Heart left ventricle (tissue), 16 donors: ENCODE results near the gene ZDHHC14. TPM values are rescaled to one million over a fixed set of nuclear protein-coding genes. Genes with fewer than 3 reads are reported as not detected.

ENCODE experiments used
- ATAC-seq, 4 donors: fragments of 200-7000 bp; cut with Tn5 transposase; one replicate each; pipeline ENCODE4 v1.9.1; 2020 to 2022; ENCODE audit warnings: moderate library complexity in 4 of 4, mild to moderate bottlenecking in 3 of 4, moderate number of reproducible peaks in 1 of 4
- DNase-seq, 5 donors: peaks; one replicate each; pipeline ENCODE4 v3.0.0-alpha.2; 2020
- H3K27ac ChIP-seq, 12 donors: fragments of 200-600 bp; sonication (generic) in 4 of 12; one replicate each; pipeline versions ENCODE4 v1.5.0 to v1.8.0; 2016 to 2022; ENCODE audit warnings: mild to moderate bottlenecking in 2 of 12
- H3K27me3 ChIP-seq, 9 donors: fragments of 200-600 bp; sonication (generic) in 2 of 9; one replicate each; pipeline versions ENCODE4 v1.5.1 to v1.8.0; 2016 to 2022; ENCODE audit warnings: mild to moderate bottlenecking in 3 of 9
- H3K36me3 ChIP-seq, 9 donors: fragments of 200-600 bp; sonication (generic) in 2 of 9; one replicate each; pipeline versions ENCODE4 v1.5.0 to v1.8.0; 2018 to 2022; ENCODE audit warnings: mild to moderate bottlenecking in 2 of 9
- H3K4me1 ChIP-seq, 12 donors: fragments of 200-600 bp; sonication (generic) in 4 of 12; one replicate each; pipeline versions ENCODE4 v1.5.0 to v1.8.0; 2016 to 2022; ENCODE audit warnings: mild to moderate bottlenecking in 3 of 12
- H3K4me3 ChIP-seq, 12 donors: fragments of 200-600 bp; sonication (generic) in 4 of 12; one replicate each; pipeline versions ENCODE4 v1.5.0 to v1.8.0; 2017 to 2022; ENCODE audit warnings: mild to moderate bottlenecking in 9 of 12, moderate library complexity in 4 of 12
- H3K9me3 ChIP-seq, 12 donors: fragments of 200-600 bp; sonication (generic) in 4 of 12; one replicate each; pipeline versions ENCODE4 v1.5.0 to v1.8.0; 2016 to 2022; ENCODE audit warnings: mild to moderate bottlenecking in 1 of 12
- POLR2A ChIP-seq, 2 donors: fragments of 450-650 bp; IDR thresholded peaks; one replicate each; pipeline ENCODE4 v1.6.1; 2017; ENCODE audit warnings: antibody characterized with exemption in 2 of 2, mild to moderate bottlenecking in 2 of 2, moderate library complexity in 2 of 2
- WGBS, 4 donors: extraction: QIAGEN DNeasy Blood & Tissue Kit in 2 of 4; methylation state at CpG; one replicate each; pipeline versions ENCODE4 v1.1.5 to v1.1.7; 2013 to 2018; 5-methylcytosine and 5-hydroxymethylcytosine counted together
- intact Hi-C, 10 donors: fragments of 100-400 bp; cut with DNase I; formaldehyde crosslinking; loops; one replicate each; pipeline versions ENCODE4 v1.11.1 to v1.14.2; 2022
- polyA plus RNA-seq, 2 donors: library from polyadenylated mRNA; stranded (reverse); fragments of 200-250 nt; gene quantifications; one replicate each; pipeline ENCODE4 v1.2.3, GENCODE V29; 2013
- total RNA-seq, 9 donors: library from RNA; depleted of rRNA in 2 of 9; stranded (reverse); fragments of >200 nt in 2 of 9; fragmentation: NEBNext Ultra II Directional in 3 of 9; extraction: Animal tissue kit (Norgen Biotek cat#: 25700) in 3 of 9; gene quantifications; one replicate each; pipeline versions ENCODE4 v1.1.0 to v1.2.4, GENCODE V29; 2016 to 2023
- TF ChIP-seq, protein P1 (sequence below), 12 donors: fragments of 200-600 bp; sonication (generic) in 4 of 12; IDR thresholded peaks; one replicate each; pipeline versions ENCODE4 v1.5.0 to v1.8.0; 2018 to 2022; ENCODE audit warnings: antibody characterized with exemption in 12 of 12, mild to moderate bottlenecking in 5 of 12
- donor health status: ischemic (EF 13 %, LVEDD 7.1; RV severe dilation, severe dysfunction).
- donor health status: healthy with polysubstance abuse.
- donor health status: DM: no; HTN: yes; CAD: no.
- donor health status: DM: no; HTN: no; CAD: no.
- donor health status: ischemic (EF 25% LVEDD 6.9; RV normal size, moderate dysfunction).
- donor health status: ischemic (EF 25% LVEDD 5.7; RV mildly dilated, moderate dysfunction).
- donor health status: healthy.
- donor health status: DM: yes; HTN: yes; CAD: no.
- donor health status: ischemic (EF 35%, LVEDD 5.7; RV mildly dilated, moderate dysfunction).
- donor health status: nonischemic (EF 11% LVEDD 7.7; RV severe dilation, severe dysfunction).
- donor health status: DM: yes; HTN: yes; CAD: no.
- donor health status: PGD.
- donor health status: ischemic (EF 29% LVEDD 5.4; RV normal size, mild dysfunction).
- donor health status: nonischemic (EF 23%, LVEDD 6.1; RV moderate dilation, normal function).

Gene ZDHHC14
- total and polyA plus RNA-seq, 11 donors = 7.0 to 25.8 (median 15.4) TPM

DNA sequence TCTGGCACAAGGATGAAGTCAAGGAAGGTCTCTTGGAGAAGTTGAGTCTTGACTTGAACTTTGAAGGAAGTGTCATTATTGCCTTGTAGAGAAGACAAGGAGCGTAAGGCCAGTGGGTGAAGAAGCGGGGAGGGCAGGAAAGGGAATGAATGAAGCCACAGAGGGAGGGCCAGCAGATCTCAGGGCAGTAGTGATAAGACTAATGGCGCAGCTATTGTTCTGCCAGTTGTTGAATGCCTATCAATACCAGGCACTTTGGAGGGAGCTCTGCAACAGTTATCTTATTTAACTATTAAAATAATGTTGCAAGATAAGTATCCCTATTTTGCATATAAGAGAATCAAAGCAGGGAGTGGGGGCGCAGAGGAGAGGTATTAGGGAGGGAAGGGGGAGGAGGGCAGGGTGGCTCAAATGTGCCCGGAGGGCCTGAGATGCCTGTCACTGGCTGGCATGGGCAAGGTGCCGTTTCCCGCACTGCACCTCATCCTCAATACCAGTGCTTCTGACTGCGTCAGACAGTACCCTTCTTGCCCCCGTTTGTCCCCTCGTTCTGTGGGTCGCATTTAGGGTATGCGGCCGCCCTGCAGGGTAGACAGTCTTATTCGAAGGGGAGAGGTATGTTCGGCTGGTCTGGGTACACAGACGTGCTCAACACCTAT lies 109.8 kb downstream of the ZDHHC14 start:
- no peak overlapping the region for H3K27ac ChIP-seq
- no peak for TF ChIP-seq POLR2A (IDR thresholded peaks at IDR 0.05)
- TF ChIP-seq, protein P1, sequence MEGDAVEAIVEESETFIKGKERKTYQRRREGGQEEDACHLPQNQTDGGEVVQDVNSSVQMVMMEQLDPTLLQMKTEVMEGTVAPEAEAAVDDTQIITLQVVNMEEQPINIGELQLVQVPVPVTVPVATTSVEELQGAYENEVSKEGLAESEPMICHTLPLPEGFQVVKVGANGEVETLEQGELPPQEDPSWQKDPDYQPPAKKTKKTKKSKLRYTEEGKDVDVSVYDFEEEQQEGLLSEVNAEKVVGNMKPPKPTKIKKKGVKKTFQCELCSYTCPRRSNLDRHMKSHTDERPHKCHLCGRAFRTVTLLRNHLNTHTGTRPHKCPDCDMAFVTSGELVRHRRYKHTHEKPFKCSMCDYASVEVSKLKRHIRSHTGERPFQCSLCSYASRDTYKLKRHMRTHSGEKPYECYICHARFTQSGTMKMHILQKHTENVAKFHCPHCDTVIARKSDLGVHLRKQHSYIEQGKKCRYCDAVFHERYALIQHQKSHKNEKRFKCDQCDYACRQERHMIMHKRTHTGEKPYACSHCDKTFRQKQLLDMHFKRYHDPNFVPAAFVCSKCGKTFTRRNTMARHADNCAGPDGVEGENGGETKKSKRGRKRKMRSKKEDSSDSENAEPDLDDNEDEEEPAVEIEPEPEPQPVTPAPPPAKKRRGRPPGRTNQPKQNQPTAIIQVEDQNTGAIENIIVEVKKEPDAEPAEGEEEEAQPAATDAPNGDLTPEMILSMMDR (IDR thresholded peaks at IDR 0.05) = no peak
- DNase-seq (no peak), ATAC-seq (no peak)
- peaks cover 0 to 19% (median 4%) of the 10 kb centered on the region in 12 donors for H3K4me1 ChIP-seq
- H3K27me3 ChIP-seq = no peaks in the 10 kb centered on the region
- H3K4me3 ChIP-seq = no peak overlapping the region
- intact Hi-C loops = no loop called here
- H3K36me3 ChIP-seq = no peaks in the 10 kb centered on the region
- H3K9me3 ChIP-seq = no peaks in the 10 kb centered on the region
- WGBS, 4 donors = 92 to 98% (median 96%) methylated on average over 16 of the region's 16 CpGs

DNA sequence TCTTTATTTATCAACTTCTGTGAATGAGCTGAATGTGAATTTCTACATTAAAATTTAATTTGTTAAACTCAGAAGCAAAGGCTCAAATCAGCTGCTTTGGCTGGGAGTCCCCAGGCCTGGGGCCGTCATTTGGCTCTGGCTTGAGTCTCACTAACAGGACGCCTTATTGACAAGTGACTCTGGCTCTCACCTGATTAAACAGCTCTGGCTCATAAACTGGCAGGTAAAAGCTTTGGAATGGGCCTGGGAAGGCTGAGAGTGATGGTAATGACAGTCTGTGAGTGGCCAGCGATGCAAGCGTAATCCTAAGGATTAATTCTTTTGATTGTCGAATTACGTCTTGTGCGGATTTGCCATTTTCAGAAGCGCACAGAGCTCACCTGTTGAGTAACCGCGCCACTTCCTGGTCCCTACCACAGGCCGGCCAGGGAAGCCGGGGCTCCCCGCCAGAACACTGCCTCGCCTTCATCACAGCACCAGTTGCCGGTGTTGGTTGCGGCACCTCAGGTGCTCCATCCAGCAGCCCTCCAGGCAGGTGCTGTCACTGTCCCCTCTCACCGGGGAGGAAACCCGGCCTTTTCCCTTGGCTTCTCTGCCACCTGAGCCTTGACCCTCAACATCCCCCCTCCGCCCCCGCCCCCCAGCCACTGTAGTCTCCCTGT lies 110.7 kb downstream of the ZDHHC14 start:
- TF ChIP-seq, protein P1 (IDR thresholded peaks at IDR 0.05) = no peak
- TF ChIP-seq POLR2A (IDR thresholded peaks at IDR 0.05) = no peak
- no peak for ATAC-seq
- no peak overlapping the region for H3K27ac ChIP-seq
- intact Hi-C loops = no loop called here
- H3K9me3 ChIP-seq = no peaks in the 10 kb centered on the region
- peaks cover 0 to 19% (median 4%) of the 10 kb centered on the region in 12 donors for H3K4me1 ChIP-seq
- H3K4me3 ChIP-seq = no peak overlapping the region
- no peaks in the 10 kb centered on the region for H3K36me3 ChIP-seq
- DNase-seq = no peak
- no peaks in the 10 kb centered on the region for H3K27me3 ChIP-seq
- 88 to 96% (median 92%) methylated on average over 19 to 20 of the region's 20 CpGs for WGBS, 4 donors

DNA sequence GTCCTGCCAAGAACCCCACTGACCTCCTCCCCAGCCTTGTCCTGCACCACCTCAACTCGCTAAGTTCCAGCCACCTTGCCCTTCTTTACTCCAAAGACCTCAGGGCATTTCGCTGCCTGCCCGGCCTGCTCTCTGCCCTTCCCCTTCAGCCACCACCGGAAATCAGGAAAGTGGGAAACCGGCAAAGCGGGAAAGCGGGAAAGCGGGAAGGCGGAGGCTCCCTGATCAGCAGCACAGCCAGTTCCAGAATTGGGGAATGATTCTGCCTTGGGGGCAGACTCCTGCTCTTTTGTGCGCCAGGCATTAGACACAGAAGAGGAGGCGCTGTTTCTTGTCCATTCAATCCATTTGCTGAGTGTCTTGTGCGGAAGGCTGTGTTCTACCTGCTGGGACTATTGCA lies 111.3 kb downstream of the ZDHHC14 start:
- DNase-seq = no peak
- ATAC-seq = no peak
- H3K4me3 ChIP-seq = no peak overlapping the region
- 90 to 99% (median 93%) methylated on average over 12 of the region's 12 CpGs for WGBS, 4 donors
- H3K4me1 ChIP-seq = peaks cover 0 to 19% (median 2%) of the 10 kb centered on the region in 12 donors
- intact Hi-C loops = no loop called here
- H3K36me3 ChIP-seq = no peaks in the 10 kb centered on the region
- TF ChIP-seq POLR2A (IDR thresholded peaks at IDR 0.05) = no peak
- TF ChIP-seq, protein P1 (IDR thresholded peaks at IDR 0.05) = no peak
- H3K27me3 ChIP-seq = no peaks in the 10 kb centered on the region
- no peak overlapping the region for H3K27ac ChIP-seq
- H3K9me3 ChIP-seq = no peaks in the 10 kb centered on the region

DNA sequence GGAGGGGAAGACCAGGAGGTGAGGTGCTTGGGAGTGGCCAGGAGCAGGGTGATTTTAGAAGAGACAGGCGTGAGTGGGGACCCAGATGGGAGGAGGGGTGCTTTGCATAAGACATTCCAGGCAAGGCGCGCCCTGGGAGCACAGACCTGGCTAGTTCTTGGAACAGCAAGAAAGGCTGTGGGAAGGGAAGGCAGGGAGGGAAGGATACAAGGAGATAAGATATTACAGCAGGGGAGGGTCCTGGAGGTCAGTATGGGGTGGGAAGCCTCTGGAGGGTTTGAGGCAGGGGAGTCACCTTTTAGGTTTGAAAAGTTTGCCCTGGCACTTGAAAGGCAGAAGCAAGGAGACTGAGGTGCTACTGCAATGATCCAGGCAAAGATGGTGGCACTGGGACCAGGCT lies 111.8 kb downstream of the ZDHHC14 start:
- no peak for TF ChIP-seq POLR2A (IDR thresholded peaks at IDR 0.05)
- TF ChIP-seq, protein P1 (IDR thresholded peaks at IDR 0.05) = no peak
- no peak for ATAC-seq
- no peak overlapping the region for H3K4me3 ChIP-seq
- intact Hi-C loops = no loop called here
- H3K4me1 ChIP-seq = peaks cover 0 to 15% (median 2%) of the 10 kb centered on the region in 12 donors
- H3K36me3 ChIP-seq = no peaks in the 10 kb centered on the region
- WGBS, 4 donors = 96 to 99% (median 97%) methylated on average over 3 of the region's 3 CpGs
- DNase-seq = no peak
- no peak overlapping the region for H3K27ac ChIP-seq
- H3K9me3 ChIP-seq = no peaks in the 10 kb centered on the region
- no peaks in the 10 kb centered on the region for H3K27me3 ChIP-seq
